Ramos (cell line): ENCODE measurements around the gene KCNK13.
"Not testable (repeated sequence)": the region's sequence is repeated elsewhere in the genome, so short reads cannot be mapped to it uniquely, and the experiment has no call there.

Source experiments
- in situ Hi-C: fragments of 300-500 bp; cut with MboI; formaldehyde crosslinking; loops from one replicate; pipeline ENCODE4 v1.14.3; 2022; ENCODE audit warnings: low sequenced_read_pairs; ENCODE audit not compliant: unreplicated experiment

Gene KCNK13

DNA sequence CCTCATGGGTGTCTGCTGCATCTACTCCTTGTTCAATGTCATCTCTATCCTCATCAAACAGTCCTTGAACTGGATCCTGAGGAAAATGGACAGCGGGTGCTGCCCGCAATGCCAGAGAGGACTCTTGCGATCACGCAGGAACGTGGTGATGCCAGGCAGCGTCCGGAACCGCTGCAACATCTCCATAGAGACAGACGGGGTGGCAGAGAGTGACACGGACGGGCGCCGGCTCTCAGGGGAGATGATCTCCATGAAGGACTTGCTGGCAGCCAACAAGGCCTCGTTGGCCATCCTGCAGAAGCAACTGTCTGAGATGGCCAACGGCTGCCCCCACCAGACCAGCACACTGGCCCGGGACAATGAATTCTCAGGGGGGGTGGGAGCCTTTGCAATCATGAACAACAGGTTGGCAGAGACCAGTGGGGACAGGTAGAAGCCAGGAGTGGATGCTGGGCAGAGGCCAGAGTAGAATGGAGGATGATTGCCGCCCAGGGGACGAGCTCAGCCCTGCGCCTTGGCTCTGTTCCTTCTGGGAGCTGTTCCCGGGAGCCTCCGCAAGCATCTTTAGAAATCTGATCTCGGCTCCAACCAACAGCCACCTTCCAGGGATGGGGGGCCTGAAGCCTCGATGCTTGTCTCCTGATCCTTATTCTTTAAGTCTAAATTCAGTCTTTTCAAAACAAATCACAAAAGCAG is 122.9 kb downstream of the KCNK13 start:
- in situ Hi-C loops = no loop called here

DNA sequence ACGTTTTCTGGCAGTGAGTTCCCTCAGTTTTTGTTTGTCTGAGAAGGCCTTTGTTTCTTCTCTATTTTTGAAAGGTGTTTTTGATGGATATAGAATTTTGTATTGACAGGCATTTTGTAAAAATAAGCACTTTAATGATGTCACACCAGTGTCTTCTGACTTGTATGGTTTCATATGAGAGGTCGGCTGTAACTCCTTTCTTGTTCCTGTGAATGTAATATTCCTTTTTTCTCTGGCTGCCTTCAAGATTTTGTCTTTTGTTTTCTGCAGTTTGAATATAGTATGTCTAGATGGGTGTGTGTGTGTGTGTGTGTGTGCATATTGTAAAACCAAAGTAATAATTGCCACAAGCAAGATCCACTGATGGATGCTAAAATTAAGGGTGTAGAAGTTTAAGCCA is 126.8 kb downstream of the KCNK13 start:
- in situ Hi-C loops = no loop called here

DNA sequence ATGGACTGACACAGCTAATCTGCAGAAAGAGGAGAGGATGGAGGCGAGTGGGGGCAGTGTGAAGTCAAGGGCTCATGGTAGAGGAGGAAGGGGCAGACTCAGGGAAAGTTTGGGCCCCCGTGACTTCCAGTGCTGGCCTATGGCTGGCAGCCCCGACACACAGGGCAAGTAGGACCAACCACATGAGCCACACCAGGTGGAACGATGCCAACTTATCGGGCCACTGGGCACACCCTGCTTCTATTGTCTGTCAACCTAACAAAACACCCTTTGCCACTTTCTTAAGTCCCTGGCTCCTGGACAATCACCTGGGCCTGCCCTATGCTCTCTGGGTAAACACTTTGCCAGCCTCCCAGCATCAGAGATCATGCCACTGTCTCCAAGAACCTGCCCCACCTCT is 129.4 kb downstream of the KCNK13 start:
- in situ Hi-C loops = no loop called here

DNA sequence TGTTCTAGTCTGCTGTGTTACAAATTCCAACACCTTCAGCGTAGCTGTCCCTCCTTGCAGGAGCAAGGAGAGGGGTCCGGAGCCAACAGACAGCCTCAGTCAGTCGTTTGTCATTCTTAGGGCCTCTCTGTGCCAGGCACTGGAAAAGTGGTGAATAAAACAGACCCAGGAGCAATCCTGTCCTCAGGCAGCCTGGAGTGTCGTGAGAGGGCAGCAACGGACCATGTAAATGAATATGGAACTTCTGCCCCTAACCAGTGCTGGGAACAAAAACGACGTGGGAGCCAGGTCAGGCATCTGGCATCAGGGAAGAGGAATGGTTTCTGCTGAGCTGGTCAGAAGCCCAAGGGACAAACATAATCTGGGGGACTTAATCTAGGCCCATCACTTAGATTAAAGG is 129.8 kb downstream of the KCNK13 start:
- in situ Hi-C loops = no loop called here

DNA sequence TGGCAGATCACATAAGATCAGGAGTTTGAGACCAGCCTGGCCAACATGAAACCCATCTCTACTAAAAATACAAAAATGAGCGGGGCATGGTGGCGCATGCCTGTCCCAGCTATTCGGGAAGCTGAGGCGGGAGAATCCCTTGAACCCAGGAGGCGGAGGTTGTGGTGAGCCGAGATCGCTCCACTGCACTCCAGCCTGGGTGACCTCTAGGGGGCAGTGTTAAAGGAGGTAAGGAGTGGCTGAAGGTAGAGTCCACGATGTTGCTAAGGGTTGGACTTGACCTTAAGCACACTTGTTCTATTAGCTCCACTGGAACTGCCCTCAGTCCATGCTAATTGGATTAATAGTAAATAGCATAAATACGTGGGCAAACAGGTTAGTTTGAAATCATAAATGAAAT is 132.1 kb downstream of the KCNK13 start:
- in situ Hi-C loops = no loop called here

DNA sequence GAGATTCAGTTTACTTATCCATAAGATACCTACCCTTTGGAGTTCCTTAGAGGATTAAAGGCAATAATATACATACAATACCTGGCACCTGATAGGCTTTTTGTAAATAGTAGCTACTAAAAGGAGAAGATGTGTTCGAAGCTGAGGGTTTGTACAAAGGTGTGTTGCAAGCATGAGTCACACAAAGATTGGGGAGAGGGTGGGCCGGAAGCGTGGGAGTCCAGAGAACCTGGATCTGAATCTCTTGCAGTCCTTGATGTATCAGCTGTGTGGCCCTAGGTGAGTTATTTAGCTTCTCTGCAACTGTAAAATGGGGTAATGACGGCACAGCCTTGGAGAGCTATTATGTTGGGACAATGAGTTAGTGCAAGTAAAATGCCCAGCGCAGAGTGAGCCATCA is 132.9 kb downstream of the KCNK13 start:
- in situ Hi-C loops = no loop called here

- in situ Hi-C loops = no loop called here
These were observed 136.8 kb downstream of the KCNK13 start for GRCh38 chr14:90198541-90199060.

DNA sequence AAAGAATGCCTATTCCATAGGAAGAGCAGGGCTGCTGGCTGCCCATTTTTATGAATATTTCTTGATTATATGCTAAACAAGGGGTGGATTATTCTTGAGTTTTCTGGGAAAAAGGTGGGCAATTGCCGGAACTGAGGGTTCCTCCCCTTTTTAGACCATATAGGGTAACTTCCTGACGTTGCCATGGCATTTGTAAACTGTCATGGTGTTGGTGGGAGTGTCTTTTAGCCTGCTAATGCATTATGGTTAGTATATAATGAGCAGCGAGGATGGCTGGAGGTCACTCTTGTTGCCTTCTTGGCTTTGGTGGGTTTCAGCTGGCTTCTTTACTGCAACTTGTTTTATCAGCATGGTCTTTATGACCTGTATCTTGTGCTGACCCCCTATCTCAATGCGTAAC is 138.8 kb downstream of the KCNK13 start:
- in situ Hi-C loops = not testable (repeated sequence)

- in situ Hi-C loops = no loop called here
These were observed 139.6 kb downstream of the KCNK13 start for GRCh38 chr14:90201344-90201743.

- in situ Hi-C loops = no loop called here
These were observed 142.7 kb downstream of the KCNK13 start for GRCh38 chr14:90204516-90204915.

GRCh38 chr14:90213099-90213748 is 151.4 kb downstream of the KCNK13 start:
- in situ Hi-C loops = no loop called here

DNA sequence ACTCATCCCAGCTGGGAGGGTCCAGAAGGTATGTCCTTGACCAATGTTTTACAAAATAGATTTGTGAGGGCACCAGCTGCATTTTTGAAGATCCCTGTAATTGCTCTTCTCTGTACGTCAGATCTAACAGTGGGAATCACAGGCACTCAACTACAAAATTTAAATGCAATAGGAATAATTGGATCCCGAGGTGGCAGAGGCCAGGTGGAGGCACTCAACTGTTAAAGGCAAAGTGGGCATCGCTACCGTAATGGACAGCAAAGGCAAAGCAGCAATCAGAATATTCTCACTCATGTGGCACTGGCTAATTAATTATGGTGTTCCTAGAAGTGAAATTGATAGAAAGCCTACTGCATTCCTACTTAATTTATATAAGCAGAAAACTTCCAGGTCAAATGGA is 166.7 kb downstream of the KCNK13 start:
- in situ Hi-C loops = no loop called here

DNA sequence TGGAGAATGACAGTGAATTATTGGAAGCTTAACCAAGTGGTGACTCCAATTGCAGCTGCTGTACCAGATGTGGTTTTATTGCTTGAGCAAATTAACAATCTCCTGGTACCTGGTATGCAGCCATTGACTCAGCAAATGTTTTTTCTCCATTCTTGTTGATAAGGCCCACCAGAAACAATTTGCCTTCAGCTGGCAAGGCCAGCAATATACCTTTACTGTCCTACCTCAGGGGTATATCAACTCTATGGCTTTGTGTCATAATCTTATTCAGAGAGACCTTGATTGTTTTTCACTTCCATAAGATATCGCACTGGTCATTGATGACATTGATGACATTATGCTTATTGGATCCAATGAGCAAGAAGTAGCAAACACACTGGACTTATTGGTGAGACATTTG is 168.1 kb downstream of the KCNK13 start:
- in situ Hi-C loops = loop anchor here (10.0 kb wide), 1 partner anchor 295 kb away; no protein-coding TSS in a partner anchor
